PC-9 (cell line): ENCODE data around the gene DDR2.
"Not testable (repeated sequence)": the region's sequence is repeated elsewhere in the genome, so short reads cannot be mapped to it uniquely, and the experiment has no call there.

ENCODE experiments used
- EZH2 ChIP-seq: fragments of 200-600 bp; sonication (generic); IDR thresholded peaks from 2 replicates; pipeline ENCODE4 v1.8.0; 2017; ENCODE audit warnings: antibody characterized with exemption, low read depth
- TF ChIP-seq, protein P1 (sequence below): fragments of 200-600 bp; sonication (generic); conservative IDR thresholded peaks from 2 replicates; pipeline ENCODE4 v1.6.1; 2017; ENCODE audit warnings: mixed run types, antibody characterized with exemption, mild to moderate bottlenecking, moderate library complexity

- TF ChIP-seq, protein P1, sequence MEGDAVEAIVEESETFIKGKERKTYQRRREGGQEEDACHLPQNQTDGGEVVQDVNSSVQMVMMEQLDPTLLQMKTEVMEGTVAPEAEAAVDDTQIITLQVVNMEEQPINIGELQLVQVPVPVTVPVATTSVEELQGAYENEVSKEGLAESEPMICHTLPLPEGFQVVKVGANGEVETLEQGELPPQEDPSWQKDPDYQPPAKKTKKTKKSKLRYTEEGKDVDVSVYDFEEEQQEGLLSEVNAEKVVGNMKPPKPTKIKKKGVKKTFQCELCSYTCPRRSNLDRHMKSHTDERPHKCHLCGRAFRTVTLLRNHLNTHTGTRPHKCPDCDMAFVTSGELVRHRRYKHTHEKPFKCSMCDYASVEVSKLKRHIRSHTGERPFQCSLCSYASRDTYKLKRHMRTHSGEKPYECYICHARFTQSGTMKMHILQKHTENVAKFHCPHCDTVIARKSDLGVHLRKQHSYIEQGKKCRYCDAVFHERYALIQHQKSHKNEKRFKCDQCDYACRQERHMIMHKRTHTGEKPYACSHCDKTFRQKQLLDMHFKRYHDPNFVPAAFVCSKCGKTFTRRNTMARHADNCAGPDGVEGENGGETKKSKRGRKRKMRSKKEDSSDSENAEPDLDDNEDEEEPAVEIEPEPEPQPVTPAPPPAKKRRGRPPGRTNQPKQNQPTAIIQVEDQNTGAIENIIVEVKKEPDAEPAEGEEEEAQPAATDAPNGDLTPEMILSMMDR: not testable (repeated sequence)
- not testable (repeated sequence) for TF ChIP-seq EZH2
Observed at GRCh38 chr1:162727493-162727892, 95.2 kb downstream of the DDR2 start.
